SK-N-SH treated with all-trans-retinoic acid at 6 μM for 48 hours (cell line): ENCODE data around the gene GRIN1.

ENCODE experiments used
- ATAC-seq: fragments of 200-7000 bp; cut with Tn5 transposase; 3 replicates; pipeline ENCODE4 v1.9.1; 2020; ENCODE audit warnings: mild to moderate bottlenecking, moderate library complexity
- ARNTL ChIP-seq: fragments of 450-650 bp; formaldehyde crosslinking; IDR thresholded peaks from 2 replicates; pipeline ENCODE4 v1.5.0; 2020; ENCODE audit warnings: low read depth, mild to moderate bottlenecking, moderate library complexity, borderline replicate concordance
- BACH2 ChIP-seq: fragments of 250-450 bp; sonication (Bioruptor Pico); IDR thresholded peaks from 2 replicates; pipeline ENCODE4 v1.9.0; 2021; ENCODE audit warnings: mild to moderate bottlenecking, borderline replicate concordance
- CREB5 ChIP-seq: fragments of 250-450 bp; sonication (Bioruptor Pico); IDR thresholded peaks from 2 replicates; pipeline ENCODE4 v1.5.1; 2020; ENCODE audit warnings: low read depth, mild to moderate bottlenecking, moderate library complexity
- CSDC2 ChIP-seq: fragments of 250-450 bp; sonication (Bioruptor Pico); IDR thresholded peaks from 2 replicates; pipeline ENCODE4 v1.5.0; 2020; ENCODE audit warnings: mild to moderate bottlenecking, moderate library complexity
- CSRNP3 ChIP-seq: fragments of 250-450 bp; sonication (Bioruptor Pico); IDR thresholded peaks from 2 replicates; pipeline ENCODE4 v1.5.1; 2021; ENCODE audit warnings: mild to moderate bottlenecking, moderate library complexity
- ESRRG ChIP-seq: fragments of 250-450 bp; sonication (Bioruptor Pico); IDR thresholded peaks from 2 replicates; pipeline ENCODE4 v1.6.1; 2021; ENCODE audit warnings: mild to moderate bottlenecking
- GLIS3 ChIP-seq: fragments of 250-450 bp; sonication (Bioruptor Pico); IDR thresholded peaks from 2 replicates; pipeline ENCODE4 v1.5.0; 2020; ENCODE audit warnings: mild to moderate bottlenecking, moderate library complexity
- ISL1 ChIP-seq: fragments of 250-450 bp; sonication (Bioruptor Pico); IDR thresholded peaks from 2 replicates; pipeline ENCODE4 v2.1.2; 2022; ENCODE audit warnings: mild to moderate bottlenecking, moderate library complexity
- OSR1 ChIP-seq: fragments of 250-450 bp; sonication (Bioruptor Pico); IDR thresholded peaks from 2 replicates; pipeline ENCODE4 v1.8.0; 2022; ENCODE audit warnings: moderate library complexity, mild to moderate bottlenecking, inconsistent platforms
- PATZ1 ChIP-seq: fragments of 250-450 bp; sonication (Bioruptor Pico); IDR thresholded peaks from 2 replicates; pipeline ENCODE4 v1.8.0; 2020; ENCODE audit warnings: mild to moderate bottlenecking, moderate library complexity, borderline replicate concordance
- PPARA ChIP-seq: fragments of 250-450 bp; sonication (Bioruptor Pico); IDR thresholded peaks from 2 replicates; pipeline ENCODE4 v1.5.0; 2020; ENCODE audit warnings: mild to moderate bottlenecking, borderline replicate concordance
- RARB ChIP-seq: fragments of 250-450 bp; sonication (Bioruptor Pico); IDR thresholded peaks from 2 replicates; pipeline ENCODE4 v1.8.0; 2021; ENCODE audit warnings: mild to moderate bottlenecking, moderate library complexity
- SNAI2 ChIP-seq: fragments of 250-450 bp; sonication (Bioruptor Pico); IDR thresholded peaks from 2 replicates; pipeline ENCODE4 v1.5.0; 2020; ENCODE audit warnings: mild to moderate bottlenecking, moderate library complexity
- TCF4 ChIP-seq: fragments of 250-450 bp; sonication (Bioruptor Pico); IDR thresholded peaks from 2 replicates; pipeline ENCODE4 v1.8.0; 2021; ENCODE audit warnings: mild to moderate bottlenecking, moderate library complexity, borderline replicate concordance
- TOX ChIP-seq: fragments of 250-450 bp; sonication (Bioruptor Pico); IDR thresholded peaks from 2 replicates; pipeline ENCODE4 v1.8.0; 2021; ENCODE audit warnings: mild to moderate bottlenecking, moderate library complexity, borderline replicate concordance
- ZFP3 ChIP-seq: fragments of 250-450 bp; sonication (Bioruptor Pico); IDR thresholded peaks from 2 replicates; pipeline ENCODE4 v1.5.0; 2020; ENCODE audit warnings: mild to moderate bottlenecking, moderate library complexity
- ZFP30 ChIP-seq: fragments of 450-650 bp; formaldehyde crosslinking; IDR thresholded peaks from 2 replicates; pipeline ENCODE4 v1.5.0; 2022; ENCODE audit warnings: mild to moderate bottlenecking, moderate library complexity
- ZNF70 ChIP-seq: fragments of 450-650 bp; formaldehyde crosslinking; IDR thresholded peaks from 2 replicates; pipeline ENCODE4 v1.5.0; 2020; ENCODE audit warnings: mild to moderate bottlenecking, moderate library complexity
- ZNF8 ChIP-seq: fragments of 450-650 bp; formaldehyde crosslinking; IDR thresholded peaks from 2 replicates; pipeline ENCODE4 v1.5.0; 2020; ENCODE audit warnings: mild to moderate bottlenecking, moderate library complexity
- TF ChIP-seq, protein P1 (sequence below): fragments of 250-450 bp; sonication (Bioruptor Pico); IDR thresholded peaks from 2 replicates; pipeline ENCODE4 v1.8.0; 2021; ENCODE audit warnings: low read depth, mild to moderate bottlenecking, moderate library complexity, borderline replicate concordance
- TF ChIP-seq, protein P2 (sequence below): fragments of 250-450 bp; sonication (Bioruptor Pico); IDR thresholded peaks from 2 replicates; pipeline ENCODE4 v1.5.0; 2020; ENCODE audit warnings: mild to moderate bottlenecking, moderate library complexity

GRIN1 gene

GRCh38 chr9:137162505-137163364, 23.8 kb downstream of the GRIN1 start:
- no peak for TF ChIP-seq ISL1
- TF ChIP-seq ARNTL: no peak
- no peak for TF ChIP-seq RARB (CRISPR knock-in tag)
- TF ChIP-seq, protein P1, sequence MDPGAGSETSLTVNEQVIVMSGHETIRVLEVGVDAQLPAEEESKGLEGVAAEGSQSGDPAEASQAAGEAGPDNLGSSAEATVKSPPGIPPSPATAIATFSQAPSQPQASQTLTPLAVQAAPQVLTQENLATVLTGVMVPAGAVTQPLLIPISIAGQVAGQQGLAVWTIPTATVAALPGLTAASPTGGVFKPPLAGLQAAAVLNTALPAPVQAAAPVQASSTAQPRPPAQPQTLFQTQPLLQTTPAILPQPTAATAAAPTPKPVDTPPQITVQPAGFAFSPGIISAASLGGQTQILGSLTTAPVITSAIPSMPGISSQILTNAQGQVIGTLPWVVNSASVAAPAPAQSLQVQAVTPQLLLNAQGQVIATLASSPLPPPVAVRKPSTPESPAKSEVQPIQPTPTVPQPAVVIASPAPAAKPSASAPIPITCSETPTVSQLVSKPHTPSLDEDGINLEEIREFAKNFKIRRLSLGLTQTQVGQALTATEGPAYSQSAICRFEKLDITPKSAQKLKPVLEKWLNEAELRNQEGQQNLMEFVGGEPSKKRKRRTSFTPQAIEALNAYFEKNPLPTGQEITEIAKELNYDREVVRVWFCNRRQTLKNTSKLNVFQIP (CRISPR knock-in tag): no peak
- TF ChIP-seq, all 23 proteins: peak for 0
- ATAC-seq: no peak

DNA sequence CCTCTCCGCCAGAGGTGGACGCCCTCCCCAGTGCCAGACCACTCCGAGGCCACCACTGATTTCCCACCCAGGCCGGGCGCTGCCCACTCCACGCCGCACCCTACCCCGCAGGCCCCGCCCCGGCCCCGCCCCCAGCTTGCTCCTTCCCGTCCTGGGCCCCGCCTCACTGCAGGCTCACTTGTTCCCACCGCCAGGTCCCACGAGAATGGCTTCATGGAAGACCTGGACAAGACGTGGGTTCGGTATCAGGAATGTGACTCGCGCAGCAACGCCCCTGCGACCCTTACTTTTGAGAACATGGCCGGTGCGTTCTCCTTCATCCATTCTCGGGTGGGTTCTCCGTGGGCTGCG, 24.4 kb downstream of the GRIN1 start:
- ATAC-seq: no peak
- TF ChIP-seq CREB5 (CRISPR knock-in tag) (no peak), PATZ1 (CRISPR knock-in tag) (no peak), TOX (CRISPR knock-in tag) (no peak), OSR1 (CRISPR knock-in tag) (no peak), GLIS3 (CRISPR knock-in tag) (no peak), ZNF8 (no peak)

DNA sequence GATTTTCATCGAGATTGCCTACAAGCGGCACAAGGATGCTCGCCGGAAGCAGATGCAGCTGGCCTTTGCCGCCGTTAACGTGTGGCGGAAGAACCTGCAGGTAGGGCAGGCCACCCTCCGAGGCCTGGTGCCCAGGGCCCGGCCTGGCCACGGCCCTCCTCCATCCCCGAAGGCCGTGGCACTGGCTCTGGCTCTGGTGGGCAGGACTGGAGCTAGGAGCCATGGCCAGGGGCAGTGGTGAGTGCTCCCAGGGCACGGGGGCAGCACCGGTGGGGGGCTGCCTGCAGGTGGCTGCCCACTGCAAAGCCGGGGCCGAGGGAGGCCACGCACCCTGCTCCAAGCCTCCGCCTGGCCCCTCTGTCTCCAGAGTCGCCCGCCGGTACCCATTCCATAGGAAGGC, 24.9 kb downstream of the GRIN1 start:
- no peak for ATAC-seq

GRCh38 chr9:137164370-137165249, 25.7 kb downstream of the GRIN1 start:
- no peak for ATAC-seq
- TF ChIP-seq SNAI2: no peak
- TF ChIP-seq PATZ1 (CRISPR knock-in tag): no peak
- TF ChIP-seq TOX (CRISPR knock-in tag): no peak
- no peak for TF ChIP-seq ZFP3 (CRISPR knock-in tag)
- TF ChIP-seq PPARA: no peak
- TF ChIP-seq ESRRG (CRISPR knock-in tag): no peak
- no peak for TF ChIP-seq ISL1
- no peak for TF ChIP-seq TCF4 (CRISPR knock-in tag)
- TF ChIP-seq, protein P2, sequence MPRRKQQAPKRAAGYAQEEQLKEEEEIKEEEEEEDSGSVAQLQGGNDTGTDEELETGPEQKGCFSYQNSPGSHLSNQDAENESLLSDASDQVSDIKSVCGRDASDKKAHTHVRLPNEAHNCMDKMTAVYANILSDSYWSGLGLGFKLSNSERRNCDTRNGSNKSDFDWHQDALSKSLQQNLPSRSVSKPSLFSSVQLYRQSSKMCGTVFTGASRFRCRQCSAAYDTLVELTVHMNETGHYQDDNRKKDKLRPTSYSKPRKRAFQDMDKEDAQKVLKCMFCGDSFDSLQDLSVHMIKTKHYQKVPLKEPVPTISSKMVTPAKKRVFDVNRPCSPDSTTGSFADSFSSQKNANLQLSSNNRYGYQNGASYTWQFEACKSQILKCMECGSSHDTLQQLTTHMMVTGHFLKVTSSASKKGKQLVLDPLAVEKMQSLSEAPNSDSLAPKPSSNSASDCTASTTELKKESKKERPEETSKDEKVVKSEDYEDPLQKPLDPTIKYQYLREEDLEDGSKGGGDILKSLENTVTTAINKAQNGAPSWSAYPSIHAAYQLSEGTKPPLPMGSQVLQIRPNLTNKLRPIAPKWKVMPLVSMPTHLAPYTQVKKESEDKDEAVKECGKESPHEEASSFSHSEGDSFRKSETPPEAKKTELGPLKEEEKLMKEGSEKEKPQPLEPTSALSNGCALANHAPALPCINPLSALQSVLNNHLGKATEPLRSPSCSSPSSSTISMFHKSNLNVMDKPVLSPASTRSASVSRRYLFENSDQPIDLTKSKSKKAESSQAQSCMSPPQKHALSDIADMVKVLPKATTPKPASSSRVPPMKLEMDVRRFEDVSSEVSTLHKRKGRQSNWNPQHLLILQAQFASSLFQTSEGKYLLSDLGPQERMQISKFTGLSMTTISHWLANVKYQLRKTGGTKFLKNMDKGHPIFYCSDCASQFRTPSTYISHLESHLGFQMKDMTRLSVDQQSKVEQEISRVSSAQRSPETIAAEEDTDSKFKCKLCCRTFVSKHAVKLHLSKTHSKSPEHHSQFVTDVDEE (CRISPR knock-in tag): no peak
- TF ChIP-seq, protein P1 (CRISPR knock-in tag): no peak
- TF ChIP-seq ZNF8: no peak
- no peak for TF ChIP-seq CSRNP3 (CRISPR knock-in tag)
- TF ChIP-seq ZFP30: no peak
- no peak for TF ChIP-seq CSDC2 (CRISPR knock-in tag)
- TF ChIP-seq BACH2: no peak
- TF ChIP-seq ZNF70 (CRISPR knock-in tag): no peak
- TF ChIP-seq RARB (CRISPR knock-in tag): no peak

More for the DNA sequence above, 24.9 kb downstream of the GRIN1 start:
- no peak for TF ChIP-seq TOX (CRISPR knock-in tag)
- TF ChIP-seq, all 23 proteins: peak for 0
